Nephron (organoid): ENCODE measurements around the gene TNXB.
A peak's percentile ranks its signal among the peaks of the same experiment; 100 is the strongest.

ENCODE experiments used
- H3K27ac Mint-ChIP-seq, 3 experiments: 2 replicates each; pipeline ENCODE4 v1.8.0; 2020; ENCODE audit warnings: mixed read lengths in 3 of 3, mild to moderate bottlenecking in 2 of 3, moderate library complexity in 1 of 3
- H3K27me3 Mint-ChIP-seq: 2 replicates; pipeline ENCODE4 v1.8.0; 2021; ENCODE audit warnings: low read depth, mild to moderate bottlenecking, moderate library complexity, mixed read lengths
- H3K36me3 Mint-ChIP-seq: 2 replicates; pipeline ENCODE4 v1.8.0; 2020; ENCODE audit warnings: low read depth, mixed read lengths
- H3K4me1 Mint-ChIP-seq: 2 replicates; pipeline ENCODE4 v1.8.0; 2020; ENCODE audit warnings: mixed read lengths
- H3K4me3 Mint-ChIP-seq, 3 experiments: 2 replicates each; pipeline ENCODE4 v1.8.0; 2020; ENCODE audit warnings: mild to moderate bottlenecking in 3 of 3, mixed read lengths in 3 of 3, moderate library complexity in 2 of 3
- H3K9me3 Mint-ChIP-seq: 2 replicates; pipeline ENCODE4 v1.8.0; 2020; ENCODE audit warnings: mixed read lengths
- CTCF ChIP-seq, 3 experiments: fragments of 200-600 bp; sonication (generic); IDR thresholded peaks; one replicate each; pipeline ENCODE4 v1.5.0; 2021; ENCODE audit warnings: antibody characterized with exemption in 3 of 3; ENCODE audit not compliant: unreplicated experiment in 3 of 3

TNXB gene, protein sequence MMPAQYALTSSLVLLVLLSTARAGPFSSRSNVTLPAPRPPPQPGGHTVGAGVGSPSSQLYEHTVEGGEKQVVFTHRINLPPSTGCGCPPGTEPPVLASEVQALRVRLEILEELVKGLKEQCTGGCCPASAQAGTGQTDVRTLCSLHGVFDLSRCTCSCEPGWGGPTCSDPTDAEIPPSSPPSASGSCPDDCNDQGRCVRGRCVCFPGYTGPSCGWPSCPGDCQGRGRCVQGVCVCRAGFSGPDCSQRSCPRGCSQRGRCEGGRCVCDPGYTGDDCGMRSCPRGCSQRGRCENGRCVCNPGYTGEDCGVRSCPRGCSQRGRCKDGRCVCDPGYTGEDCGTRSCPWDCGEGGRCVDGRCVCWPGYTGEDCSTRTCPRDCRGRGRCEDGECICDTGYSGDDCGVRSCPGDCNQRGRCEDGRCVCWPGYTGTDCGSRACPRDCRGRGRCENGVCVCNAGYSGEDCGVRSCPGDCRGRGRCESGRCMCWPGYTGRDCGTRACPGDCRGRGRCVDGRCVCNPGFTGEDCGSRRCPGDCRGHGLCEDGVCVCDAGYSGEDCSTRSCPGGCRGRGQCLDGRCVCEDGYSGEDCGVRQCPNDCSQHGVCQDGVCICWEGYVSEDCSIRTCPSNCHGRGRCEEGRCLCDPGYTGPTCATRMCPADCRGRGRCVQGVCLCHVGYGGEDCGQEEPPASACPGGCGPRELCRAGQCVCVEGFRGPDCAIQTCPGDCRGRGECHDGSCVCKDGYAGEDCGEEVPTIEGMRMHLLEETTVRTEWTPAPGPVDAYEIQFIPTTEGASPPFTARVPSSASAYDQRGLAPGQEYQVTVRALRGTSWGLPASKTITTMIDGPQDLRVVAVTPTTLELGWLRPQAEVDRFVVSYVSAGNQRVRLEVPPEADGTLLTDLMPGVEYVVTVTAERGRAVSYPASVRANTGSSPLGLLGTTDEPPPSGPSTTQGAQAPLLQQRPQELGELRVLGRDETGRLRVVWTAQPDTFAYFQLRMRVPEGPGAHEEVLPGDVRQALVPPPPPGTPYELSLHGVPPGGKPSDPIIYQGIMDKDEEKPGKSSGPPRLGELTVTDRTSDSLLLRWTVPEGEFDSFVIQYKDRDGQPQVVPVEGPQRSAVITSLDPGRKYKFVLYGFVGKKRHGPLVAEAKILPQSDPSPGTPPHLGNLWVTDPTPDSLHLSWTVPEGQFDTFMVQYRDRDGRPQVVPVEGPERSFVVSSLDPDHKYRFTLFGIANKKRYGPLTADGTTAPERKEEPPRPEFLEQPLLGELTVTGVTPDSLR (N-terminal part only)

GRCh38 chr6:32109114-32109764 lies at the start of gene TNXB:
TSS of gene TNXB (minus strand) at chr6:32109338. CDS start at chr6:32098198, 11,140 bp downstream.
- no peaks in the 10 kb centered on the region for H3K9me3 Mint-ChIP-seq

DNA sequence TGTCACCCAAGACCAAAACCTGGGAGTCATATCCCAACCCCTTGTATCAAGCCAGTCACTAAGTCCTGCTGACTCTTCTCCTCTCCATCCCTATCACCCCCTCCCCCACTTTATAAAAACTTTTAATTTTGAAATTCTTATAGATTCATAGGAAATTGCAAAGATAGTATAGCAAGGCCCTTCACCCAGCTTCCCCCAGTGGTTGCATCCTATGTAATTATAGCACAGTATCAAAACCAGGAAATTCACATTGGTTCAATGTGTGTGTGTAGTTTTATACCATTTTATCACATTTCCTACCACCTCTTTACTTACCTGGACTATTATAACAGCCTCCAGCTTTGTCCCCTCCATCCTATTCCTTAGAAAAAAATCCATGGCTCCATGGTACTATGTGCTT lies 48.9 kb upstream of the TNXB start:
- Mint-ChIP-seq H3K27ac (no peak overlapping the region), H3K4me3 (peak overlapping the region in 1 of 3 experiments; percentile 64), H3K4me1 (peaks cover 24% of the 10 kb centered on the region), H3K9me3 (no peaks in the 10 kb centered on the region), H3K27me3 (no peaks in the 10 kb centered on the region), H3K36me3 (peaks cover 45% of the 10 kb centered on the region)
- no peak for TF ChIP-seq CTCF (IDR thresholded peaks at IDR 0.05; ENCODE audit: unreplicated experiment in 3 of 3)

More at GRCh38 chr6:32109114-32109764, at the start of gene TNXB:
- TF ChIP-seq CTCF (IDR thresholded peaks at IDR 0.05; ENCODE audit: unreplicated experiment in 3 of 3): no peak
- H3K27me3 Mint-ChIP-seq: peaks cover 20% of the 10 kb centered on the region
- peaks cover 70% of the 10 kb centered on the region for H3K4me1 Mint-ChIP-seq
- H3K36me3 Mint-ChIP-seq: peaks cover 4% of the 10 kb centered on the region
- peak within 1 kb of the TSS; percentile 40 to 65 (median 58) for H3K27ac Mint-ChIP-seq
- H3K4me3 Mint-ChIP-seq: peak within 1 kb of the TSS; percentile 21 to 64 (median 36)

GRCh38 chr6:32156891-32157290 lies 47.8 kb upstream of the TNXB start:
- no peak overlapping the region for H3K27ac Mint-ChIP-seq
- peaks cover 35% of the 10 kb centered on the region for H3K4me1 Mint-ChIP-seq
- H3K9me3 Mint-ChIP-seq: no peaks in the 10 kb centered on the region
- no peak overlapping the region for H3K4me3 Mint-ChIP-seq
- peaks cover 33% of the 10 kb centered on the region for H3K36me3 Mint-ChIP-seq
- TF ChIP-seq CTCF (IDR thresholded peaks at IDR 0.05; ENCODE audit: unreplicated experiment in 3 of 3): no peak
- peaks cover 4% of the 10 kb centered on the region for H3K27me3 Mint-ChIP-seq

GRCh38 chr6:32154514-32155161 lies 45.5 kb upstream of the TNXB start:
- Mint-ChIP-seq H3K27me3 (peaks cover 14% of the 10 kb centered on the region), H3K4me1 (peaks cover 52% of the 10 kb centered on the region), H3K9me3 (no peaks in the 10 kb centered on the region), H3K27ac (peak overlapping the region; percentile 93 to 98 (median 98)), H3K4me3 (peak overlapping the region; percentile 98), H3K36me3 (peaks cover 29% of the 10 kb centered on the region)
- peak; percentile 53 to 60 (median 56) for TF ChIP-seq CTCF (IDR thresholded peaks at IDR 0.05; ENCODE audit: unreplicated experiment in 3 of 3)
